Endometrium (tissue), 2 donors: ENCODE measurements around the gene FAM78A.
"Not testable (repeated sequence)": the region's sequence is repeated elsewhere in the genome, so short reads cannot be mapped to it uniquely, and the experiment has no call there.

Experiments
- FAIRE-seq: peaks from 2 replicates; lab custom pipeline; 2012; peaks lifted over from hg19 to GRCh38; lab: Jason Lieb, UNC
- donor health status: control.
- donor health status: control.

The FAM78A gene

DNA sequence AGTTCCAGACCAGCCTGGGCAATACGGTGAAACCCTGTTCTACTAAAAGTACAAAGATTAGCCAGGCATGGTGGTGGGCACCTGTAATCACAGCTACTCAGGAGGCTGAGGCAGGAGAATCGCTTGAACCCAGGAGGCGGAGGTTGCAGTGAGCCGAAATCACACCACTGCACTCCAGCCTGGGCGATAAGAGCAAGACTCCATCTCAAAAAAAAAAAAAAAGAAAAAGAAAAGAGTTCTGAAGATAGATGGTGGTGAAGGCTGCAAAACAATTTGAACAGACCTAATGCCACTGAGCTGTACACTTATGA, 13.3 kb downstream of the FAM78A start:
- not testable (repeated sequence) for FAIRE-seq

DNA sequence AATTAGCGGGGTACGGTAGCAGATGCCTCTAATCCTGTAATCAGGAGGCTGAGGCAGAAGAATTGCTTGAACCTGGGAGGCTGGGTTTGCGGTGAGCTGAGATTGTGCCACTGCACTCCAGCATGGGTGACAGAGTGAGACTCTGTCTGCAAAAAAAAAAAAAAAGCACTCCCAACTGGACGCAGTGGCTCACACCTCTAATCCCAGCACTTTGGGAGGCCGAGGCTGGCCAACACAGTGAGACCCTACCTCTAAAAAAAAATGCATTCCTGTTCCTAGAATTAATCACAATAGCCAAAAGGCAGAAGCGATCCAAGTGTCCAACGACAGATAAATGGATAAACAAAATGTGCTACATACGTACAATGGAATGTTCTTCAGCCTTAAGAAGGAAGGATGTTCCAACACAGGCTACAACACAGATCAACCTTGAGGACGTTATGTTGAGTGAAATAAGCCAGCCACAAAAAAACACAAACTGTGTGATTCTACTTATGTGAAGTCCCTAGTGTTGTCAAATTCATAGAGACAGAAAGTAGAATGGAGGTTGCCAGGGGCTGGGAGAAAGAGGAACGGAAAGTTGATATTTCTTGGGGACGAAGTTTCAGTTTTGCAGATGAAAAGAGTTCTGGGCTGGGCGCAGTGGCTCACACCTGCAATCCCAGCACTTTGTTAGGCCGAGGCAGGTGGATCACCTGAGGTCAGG, 13.8 kb downstream of the FAM78A start:
- FAIRE-seq, result no peak

DNA sequence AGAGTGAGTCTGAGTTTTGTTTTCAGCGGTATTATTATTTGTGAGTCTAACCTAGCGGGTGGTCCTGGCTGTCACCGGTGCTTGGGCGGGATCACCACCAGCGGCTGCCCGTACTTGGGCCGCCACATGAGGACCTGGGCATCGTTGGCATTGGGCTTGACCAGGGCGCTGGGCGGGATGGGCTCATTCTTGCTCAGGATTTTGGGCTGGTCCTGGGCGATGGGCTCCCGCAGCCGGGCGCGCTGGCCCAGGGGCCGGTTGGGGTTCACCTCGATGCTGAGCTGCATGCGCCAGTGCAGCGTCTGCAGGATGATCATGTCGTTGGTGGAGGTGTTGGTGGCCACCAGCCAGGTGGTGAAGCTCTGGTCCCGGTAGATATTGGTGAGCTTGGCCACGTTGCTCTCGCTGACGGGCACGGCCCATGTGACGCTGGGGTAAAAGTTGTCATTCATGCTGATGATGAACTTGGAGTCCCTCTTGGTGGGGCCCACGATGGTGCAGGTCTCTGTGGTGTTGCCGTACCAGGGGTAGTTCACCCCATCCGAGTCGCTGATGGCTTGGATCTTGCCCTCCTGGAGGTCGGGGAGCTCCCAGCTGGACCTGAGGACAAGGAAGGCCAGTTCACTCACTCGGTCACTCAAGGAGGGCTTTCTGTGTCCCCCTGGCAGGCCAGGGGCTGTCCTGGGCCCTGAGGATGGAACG, 15.4 kb downstream of the FAM78A start:
- no peak for FAIRE-seq

DNA sequence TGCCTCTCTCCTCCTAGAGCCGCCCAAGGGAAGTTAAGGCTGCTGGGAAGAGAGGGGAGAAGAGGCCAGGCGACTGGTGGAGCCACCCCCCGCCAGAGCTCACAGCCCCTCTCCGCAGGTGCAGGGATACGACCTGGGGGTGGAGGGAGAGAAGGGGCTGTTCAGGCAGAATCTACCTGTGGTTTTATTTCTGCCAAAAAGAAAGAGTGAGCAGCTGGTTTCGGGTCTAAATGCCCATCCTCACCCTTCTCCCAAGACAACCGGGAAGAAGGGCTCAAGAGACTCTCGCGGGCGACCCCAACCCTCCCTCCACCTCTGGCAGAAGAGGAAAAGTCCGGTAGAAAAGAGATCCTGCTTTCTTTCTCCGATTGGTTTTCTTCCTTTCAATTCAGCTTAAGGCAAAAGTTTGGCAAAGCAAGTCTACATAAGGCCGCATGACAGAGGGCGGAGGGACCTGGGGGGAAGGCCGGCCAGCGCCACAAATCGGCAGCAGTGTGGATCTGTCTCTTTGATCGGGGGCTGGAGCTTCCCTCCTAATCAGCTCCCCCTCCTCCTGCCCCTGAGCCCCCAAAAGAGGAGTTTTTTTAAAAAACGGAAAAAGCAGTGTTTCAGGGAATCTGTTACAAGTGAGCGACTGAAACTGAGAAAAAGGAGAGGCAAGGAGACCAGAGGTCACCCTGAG, 16.3 kb downstream of the FAM78A start:
- no peak for FAIRE-seq

DNA sequence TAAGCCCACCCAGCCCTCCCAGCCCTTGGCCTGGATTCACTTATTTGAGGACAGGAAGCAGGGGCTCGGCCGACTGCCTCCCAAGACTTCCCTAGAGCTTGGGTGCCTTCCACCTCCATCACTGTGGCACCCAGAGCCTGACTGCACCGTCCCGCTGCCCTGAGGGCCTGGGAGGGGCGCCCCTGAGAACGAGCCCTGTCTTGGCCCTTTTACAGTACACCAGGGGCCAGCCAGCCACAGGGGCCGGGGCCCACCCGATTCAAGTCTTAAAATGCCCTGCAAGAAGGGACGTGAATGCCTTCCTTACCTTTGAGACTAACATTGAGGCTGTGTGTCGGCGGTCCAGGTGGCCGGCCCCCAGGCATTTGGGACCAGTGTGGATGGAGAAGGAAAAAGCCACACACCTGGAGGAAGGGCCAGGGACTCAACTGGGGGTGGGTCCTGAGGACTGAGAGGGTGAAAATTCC, 16.8 kb downstream of the FAM78A start:
- no peak for FAIRE-seq

DNA sequence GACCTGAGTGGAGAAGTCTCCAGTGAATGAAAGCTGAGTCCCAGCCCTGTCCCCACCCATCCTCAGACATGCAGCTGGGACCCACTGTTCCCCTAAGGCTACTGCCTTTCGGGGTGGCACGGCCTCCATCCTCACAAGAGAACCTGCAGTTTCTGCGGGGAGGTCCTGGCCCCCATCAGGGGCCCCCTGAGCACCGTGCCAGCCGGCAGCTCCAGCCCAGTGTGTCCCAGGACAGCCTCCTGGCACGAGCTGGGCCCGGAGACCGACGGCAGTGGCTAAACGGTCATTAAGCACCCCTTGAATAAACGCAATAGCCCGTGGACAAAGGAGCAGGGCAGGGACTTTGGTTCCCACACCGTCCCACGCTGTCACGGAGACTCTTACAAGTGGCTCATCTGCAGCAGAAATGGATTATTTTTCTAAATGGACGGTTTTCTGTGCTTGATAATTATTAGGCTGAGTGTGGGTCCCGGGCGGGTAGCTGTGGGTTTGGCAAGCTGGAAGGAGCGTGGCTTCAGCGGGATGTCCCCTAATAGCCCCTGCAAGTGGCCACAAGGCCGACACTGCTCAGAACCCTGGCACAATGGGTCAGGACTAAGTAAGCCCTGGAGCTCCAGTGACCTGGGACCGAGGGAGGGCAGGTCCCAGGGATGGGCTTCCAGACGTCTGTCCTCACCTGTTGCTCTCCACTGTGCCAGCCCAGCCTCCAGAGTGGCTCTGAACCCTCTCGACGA, 17.4 kb downstream of the FAM78A start:
- no peak for FAIRE-seq

DNA sequence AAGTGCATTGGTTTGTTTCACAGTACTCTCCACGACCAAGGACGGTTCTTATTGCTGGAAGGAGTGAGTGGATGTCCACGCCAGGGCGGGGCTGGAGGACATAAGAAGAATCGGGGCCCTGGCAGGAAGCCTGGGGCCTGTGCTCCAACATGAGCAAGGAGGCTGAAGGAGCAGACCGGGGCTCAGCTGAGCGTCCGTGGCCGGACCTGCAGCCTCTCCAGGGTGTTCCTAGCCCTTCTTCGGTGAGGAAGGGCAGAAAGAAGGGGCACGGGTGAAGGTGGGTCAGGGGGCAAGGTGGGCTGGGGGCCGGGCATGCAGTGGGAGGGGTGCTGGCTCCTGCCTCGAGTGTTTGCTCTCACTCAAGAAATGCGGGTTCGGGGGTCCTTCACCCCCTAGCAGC, 18.1 kb downstream of the FAM78A start:
- no peak for FAIRE-seq

DNA sequence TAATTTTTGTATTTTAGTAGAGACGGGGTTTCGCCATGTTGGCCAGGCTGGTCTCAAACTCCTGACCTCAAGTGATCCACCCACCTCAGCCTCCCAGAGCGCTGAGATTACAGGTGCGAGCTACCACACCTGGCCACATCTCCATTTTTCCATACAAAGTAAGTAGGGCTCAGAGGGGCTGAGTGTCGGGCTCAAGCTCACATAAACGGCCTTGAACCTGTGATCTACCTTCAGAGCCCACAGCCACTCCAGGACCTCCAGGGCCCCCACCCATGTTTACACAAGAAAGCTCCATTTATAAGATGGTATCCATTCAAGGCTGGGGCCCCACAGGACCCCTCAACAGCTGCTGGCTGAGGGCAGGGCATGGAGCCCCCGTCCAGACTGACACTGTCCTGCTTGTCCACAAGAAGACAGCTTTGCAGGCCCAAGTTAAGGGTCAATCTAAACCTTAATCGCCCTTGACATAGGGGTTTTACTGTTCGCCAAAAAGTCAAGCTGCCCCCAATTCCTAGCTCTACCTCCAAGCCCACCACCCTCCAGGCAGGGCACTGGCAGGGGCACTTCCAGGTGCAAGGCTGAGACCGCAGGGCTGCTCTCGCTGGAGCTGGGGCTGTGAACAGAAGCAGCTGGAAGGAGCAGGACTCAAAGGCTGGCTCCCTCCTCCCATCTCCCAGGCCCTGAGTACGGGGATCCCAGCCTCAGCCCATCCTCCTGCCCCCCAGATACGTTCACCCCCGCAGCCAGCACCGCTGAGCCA, 18.9 kb downstream of the FAM78A start:
- no peak for FAIRE-seq

DNA sequence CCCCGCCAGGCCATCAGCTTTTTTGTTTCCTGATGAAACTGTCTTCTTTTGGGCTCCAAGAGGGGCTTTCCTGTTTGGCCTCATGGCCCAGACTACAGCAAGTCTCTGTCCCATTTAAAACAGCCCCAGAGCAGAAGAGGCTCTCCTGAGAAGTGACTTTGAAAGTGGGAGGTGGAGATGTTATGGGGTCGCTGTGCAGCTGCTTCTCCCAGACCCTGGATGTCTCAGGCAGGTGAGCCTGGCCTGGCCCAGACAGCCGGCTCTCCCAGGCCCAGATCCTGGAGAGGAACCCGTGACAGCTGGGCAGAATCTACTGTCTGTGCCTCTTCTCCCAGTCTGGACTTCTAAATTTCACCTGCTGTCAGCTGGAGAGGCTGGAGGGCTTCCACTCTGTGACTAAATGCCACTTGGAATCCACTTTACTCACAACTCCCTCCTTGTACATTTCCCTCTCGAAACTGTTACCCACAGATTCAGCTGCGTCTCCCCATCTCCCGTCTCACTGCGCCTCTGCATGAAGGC, 20.6 kb downstream of the FAM78A start:
- FAIRE-seq, result no peak

DNA sequence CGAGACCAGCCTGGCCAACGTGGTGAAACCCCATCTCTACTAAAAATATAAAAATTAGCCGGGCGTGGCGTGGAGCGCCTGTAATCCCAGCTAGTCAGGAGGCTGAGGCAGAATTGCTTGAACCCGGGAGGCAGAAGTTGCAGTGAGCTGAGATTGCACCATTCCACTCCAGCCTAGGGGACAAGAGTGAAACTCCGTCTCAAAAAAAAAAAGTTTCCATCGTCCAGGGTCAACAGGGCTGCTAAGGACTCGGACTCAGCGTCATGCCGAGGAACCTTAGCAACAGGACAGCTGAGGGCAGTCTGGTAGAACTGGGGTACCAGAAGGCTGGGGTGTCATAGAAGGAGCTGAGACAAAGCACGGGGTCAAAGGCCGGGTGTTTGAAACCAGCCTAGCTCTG, 21.7 kb downstream of the FAM78A start:
- FAIRE-seq, result no peak

DNA sequence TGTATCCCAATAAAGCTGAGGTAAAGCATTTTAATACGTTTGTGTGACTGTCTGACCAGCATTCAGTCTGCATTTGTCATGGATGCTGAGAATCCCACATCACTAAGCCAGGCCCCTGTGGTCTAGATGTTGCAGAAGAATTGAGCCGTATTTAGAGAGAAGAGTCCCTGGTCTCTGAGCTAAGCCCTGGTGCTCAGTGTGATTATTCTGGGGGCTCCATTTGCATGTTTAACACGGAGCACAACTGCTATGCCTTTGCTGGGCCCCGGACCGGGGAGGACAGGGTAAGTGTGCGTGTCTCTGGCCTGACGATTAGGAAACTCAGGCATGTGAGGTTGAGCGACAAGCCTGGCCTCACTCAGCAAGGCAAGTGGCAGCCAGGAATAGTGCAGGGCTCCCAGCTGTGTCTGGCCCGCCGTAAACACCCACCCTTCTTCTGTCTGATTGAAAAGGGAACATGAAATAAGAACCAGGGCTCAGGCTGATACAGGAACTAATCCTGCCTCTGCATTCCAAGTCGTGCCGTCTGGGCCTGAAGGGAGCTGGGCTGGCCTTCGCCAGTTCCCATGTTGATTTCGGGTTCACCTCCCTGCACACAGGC, 22.3 kb downstream of the FAM78A start:
- FAIRE-seq, result no peak

DNA sequence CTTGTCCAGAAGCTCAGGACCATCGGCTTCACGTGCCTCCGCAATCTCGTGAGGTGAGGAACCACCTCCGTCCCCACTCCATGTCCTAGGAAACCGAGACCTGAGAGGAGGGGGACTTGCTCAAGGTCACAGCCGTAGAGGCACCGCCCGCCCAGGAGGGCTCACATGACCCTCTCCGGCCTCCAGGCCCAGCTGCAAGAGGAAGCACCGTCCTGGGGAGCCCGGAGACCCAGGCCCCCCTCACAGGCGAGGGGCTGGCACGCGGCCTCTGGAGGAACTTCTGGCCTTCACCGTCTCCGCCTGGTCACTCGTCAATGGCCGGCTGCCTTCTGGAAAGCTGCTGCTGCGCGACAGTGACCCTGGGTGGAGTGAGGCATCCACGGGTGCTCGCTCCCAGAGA, 24.2 kb downstream of the FAM78A start:
- no peak for FAIRE-seq

DNA sequence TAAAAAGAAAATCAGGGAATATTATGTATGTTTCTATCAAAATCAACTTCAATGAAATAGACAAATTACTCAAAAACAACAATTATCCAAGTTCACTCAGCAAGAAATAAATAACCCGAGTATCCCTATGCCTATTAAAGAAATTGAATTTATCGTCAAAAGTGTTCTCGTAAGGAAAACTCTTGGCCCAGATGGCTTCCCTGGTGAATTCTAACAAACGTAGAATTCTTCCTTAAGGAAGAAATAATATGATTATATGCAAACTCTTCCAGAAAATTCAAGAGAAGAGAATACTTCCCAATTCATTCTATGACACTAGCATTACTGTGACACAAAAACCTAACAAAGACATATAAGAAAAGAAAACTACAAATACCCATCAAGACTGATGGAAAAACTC, 29.7 kb downstream of the FAM78A start:
- no peak for FAIRE-seq

DNA sequence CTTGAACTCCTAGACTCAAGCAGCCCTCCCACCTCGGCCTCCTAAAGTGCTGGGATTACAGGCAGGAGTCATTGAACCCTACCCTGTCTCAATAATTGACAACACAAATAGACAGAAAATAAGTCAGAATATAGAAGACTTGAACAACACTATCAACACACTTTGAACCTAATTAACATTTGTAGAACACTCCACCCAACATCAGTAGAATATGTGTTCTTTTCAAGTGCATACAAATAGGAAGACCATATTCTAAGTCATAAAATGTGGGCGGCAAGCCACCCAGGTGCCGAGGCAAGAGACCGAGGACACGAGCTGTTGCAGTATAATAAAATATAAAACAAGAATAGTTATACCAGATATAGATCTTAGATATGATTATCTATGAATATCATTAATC, 32.0 kb downstream of the FAM78A start:
- not testable (repeated sequence) for FAIRE-seq

DNA sequence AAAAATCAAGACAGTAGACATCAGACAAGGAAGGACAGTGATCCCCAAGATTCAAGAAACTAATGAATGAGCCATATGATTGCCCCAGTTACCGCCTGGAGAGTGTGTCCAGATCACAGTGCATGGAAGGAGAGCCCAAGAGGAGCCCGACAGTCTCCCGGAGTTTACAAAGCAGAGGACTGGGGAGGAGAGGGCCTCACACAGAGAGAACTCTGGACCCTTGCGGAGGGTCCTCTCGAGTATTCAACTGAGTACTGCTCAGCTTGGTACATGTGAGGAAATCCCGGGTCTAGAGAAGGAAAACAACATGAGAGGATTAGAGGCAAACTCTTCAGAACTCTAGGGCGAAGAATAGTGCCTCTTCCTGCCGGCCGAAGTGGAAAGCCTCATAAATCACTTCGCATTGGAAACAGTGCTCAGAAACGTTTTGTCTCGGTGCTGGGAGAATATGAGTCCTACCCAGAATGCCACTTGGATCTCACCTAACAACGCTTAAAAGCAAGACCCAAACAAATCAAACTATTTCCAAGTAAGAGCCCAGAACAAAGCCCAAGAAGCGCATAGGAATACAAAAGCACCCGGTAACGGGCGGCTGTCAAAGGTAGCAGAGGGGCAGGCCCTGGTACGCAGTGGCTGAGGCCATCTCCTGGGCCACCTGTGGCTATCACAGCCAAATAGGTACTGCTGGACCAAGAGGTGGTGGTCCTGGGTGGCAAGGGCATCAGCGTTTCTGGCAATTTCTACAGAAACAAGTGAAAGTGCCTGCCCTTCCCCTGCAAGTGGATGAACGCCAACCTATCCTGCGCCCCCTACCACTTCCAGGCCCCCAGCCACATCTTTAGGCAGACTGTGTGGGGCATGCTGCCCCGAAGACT, 36.0 kb downstream of the FAM78A start:
- FAIRE-seq, result no peak

DNA sequence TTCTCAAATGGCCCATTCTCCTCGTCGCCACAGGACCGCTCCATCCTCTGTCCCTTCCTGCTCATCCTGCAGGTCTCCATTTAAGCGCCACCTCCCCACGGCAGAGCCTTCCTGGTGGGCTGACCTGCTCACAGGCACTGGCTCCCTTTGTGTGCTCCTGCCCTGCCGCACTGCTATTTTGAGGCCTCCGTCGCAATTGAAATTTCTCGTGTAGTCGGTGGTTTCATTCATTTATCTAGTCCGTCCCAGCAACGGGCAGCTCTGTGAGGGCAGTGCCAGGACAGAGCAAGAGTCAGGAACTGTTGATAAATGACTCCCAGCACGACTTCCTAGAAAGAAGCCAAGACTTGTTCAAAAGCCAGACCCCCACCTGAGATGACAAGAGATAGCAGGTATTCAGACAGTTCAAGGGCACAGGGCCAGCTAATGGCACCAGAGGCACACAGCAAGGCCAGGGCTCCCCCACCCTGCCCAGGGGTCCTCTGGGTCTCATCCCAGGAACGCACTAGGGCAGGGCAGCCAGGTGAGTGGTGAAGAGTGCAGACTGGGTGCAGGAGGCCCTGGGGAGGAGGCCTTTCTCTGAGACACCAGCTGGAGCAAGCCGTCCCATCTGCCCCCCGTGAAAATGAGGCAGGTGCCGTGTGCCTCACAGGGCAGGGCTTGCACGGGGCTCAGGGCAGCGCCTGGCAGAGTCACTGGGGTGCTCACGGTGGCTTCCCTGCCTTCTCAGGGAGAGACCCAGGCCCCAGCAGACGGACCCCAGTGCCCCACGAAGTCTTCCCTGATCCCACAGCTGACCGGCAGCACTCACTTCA, 36.9 kb downstream of the FAM78A start:
- FAIRE-seq, result no peak

DNA sequence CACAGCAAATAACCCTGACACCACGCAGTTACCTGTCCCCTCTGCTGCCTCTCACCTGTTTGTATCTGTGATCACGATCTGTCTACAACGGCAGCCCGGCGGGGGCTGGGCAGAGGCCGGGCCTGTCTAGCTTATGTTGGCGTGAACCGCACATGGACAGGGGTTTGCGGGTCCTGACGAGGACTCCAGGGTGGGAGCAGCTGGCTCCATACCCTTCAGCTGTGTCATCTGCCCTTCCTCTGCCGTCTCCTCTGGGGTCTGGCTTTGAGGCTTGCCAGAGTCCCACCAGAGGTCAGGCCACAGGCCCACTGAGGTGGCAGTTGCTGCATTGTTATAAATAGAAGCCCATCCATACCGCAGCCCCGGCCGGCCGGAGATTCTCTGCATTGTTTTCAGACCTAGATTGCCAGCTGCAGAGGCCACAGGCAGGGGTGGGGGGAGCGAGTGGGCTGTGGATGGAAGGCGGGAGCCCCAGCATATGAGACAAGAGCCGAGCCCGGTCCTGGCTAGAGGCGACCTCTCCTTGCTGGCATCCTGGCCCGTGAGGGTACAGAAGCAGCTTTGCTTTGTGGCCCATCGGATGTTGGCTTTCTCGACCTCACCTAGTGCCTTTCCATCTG, 37.8 kb downstream of the FAM78A start:
- FAIRE-seq, result no peak

DNA sequence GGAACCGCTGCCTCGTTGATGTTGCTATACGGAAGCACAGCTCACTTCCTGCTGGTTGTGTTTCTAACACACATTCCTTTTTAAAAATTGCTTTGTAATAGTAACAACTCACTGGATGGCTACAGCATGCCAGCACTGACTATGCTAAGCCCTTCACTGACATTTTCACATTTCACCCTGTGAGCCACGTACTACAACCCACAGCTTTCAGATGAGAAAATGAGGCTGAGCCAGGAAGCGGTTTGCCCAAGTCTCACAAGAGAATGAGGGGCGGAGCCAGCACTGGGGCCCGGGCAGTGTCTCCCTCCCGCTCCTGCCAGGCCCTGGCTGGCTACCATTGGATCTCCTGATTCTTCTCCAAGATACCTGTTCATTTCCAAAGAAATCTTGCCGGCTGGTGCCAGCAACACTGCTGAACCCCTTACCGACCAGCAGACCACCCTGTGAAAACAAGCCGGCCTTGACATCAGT, 38.3 kb downstream of the FAM78A start:
- no peak for FAIRE-seq

DNA sequence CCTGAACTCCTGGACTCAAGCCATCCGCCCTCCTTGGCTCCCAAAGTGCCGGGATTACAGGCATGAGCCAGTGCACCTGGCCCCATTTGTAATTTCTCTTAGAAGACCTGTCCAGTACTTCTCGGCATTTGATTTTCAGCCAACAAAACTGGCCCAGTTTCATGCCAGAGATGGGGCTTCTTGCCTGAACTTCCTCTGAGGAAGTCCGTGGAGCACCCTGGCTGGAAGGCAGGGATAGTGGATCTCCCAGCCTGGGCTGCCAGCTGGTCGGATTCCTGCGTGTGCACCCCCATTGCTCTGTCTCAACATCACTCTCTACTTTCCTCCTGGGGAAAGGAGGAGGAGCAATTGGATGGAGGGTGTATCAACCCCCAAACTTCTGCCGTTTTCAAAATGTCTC, 39.0 kb downstream of the FAM78A start:
- FAIRE-seq, result no peak
